AG04450 (cell line): ENCODE data around the gene MB21D2. TPM values are rescaled to one million over a fixed set of nuclear protein-coding genes. Genes with fewer than 3 reads are reported as not detected.

Experiments
- CTCF ChIA-PET: fragments of 300-600, 350-600 bp; formaldehyde crosslinking; extraction: SDS; loops from one replicate; lab custom pipeline; 2022; ENCODE audit warnings: antibody characterized with exemption, inconsistent platforms; lab: Charles Lee
- POLR2A ChIA-PET: fragments of 350-600 bp; formaldehyde crosslinking; extraction: SDS; loops from one replicate; lab custom pipeline; 2021; ENCODE audit warnings: antibody characterized with exemption, inconsistent platforms; lab: Yijun Ruan, JAX
- DNase-seq: peaks from one replicate; pipeline ENCODE4 v3.0.0-alpha.2; 2011; ENCODE audit warnings: low read depth, low spot score
- H3K27ac ChIP-seq: one replicate; pipeline ENCODE4 v1.5.1; 2012; ENCODE audit warnings: low read depth, low read length, control low read depth
- H3K27me3 ChIP-seq: one replicate; pipeline ENCODE4 v1.6.0; 2012; ENCODE audit warnings: low read length; ENCODE audit not compliant: control insufficient read depth, insufficient read depth
- H3K4me3 ChIP-seq: 2 replicates; pipeline ENCODE4 v1.5.1; 2011; ENCODE audit warnings: mild to moderate bottlenecking, low read depth, low read length, control low read depth
- H3K9me3 ChIP-seq: 2 replicates; pipeline ENCODE4 v1.5.1; 2012; ENCODE audit warnings: low read length; ENCODE audit not compliant: control insufficient read depth, insufficient read depth
- CTCF ChIP-seq: IDR thresholded peaks from 2 replicates; pipeline ENCODE4 v1.5.1; 2011; ENCODE audit warnings: low read depth, low read length, control low read depth, inconsistent platforms
- polyA plus RNA-seq: library from polyadenylated mRNA; depleted of rRNA; stranded (reverse); fragments of >200 nt; gene quantifications from 2 replicates; pipeline ENCODE4 v1.2.3, GENCODE V29; 2011

The MB21D2 gene
- polyA plus RNA-seq, 1 experiment: 14.6 TPM

GRCh38 chr3:192841428-192841827 lies 76.2 kb downstream of the MB21D2 start:
- no peak overlapping the region for H3K27ac ChIP-seq
- CTCF ChIA-PET: no interaction called here
- no peaks in the 10 kb centered on the region for H3K27me3 ChIP-seq
- POLR2A ChIA-PET: no interaction called here
- H3K9me3 ChIP-seq: no peaks in the 10 kb centered on the region
- no peak overlapping the region for H3K4me3 ChIP-seq
- no peak for DNase-seq
- TF ChIP-seq CTCF: no peak

- no peak overlapping the region for H3K27ac ChIP-seq
- no peaks in the 10 kb centered on the region for H3K9me3 ChIP-seq
- no peaks in the 10 kb centered on the region for H3K27me3 ChIP-seq
- CTCF ChIA-PET: no interaction called here
- POLR2A ChIA-PET: no interaction called here
- no peak for DNase-seq
- no peak overlapping the region for H3K4me3 ChIP-seq
- TF ChIP-seq CTCF: no peak
These were observed 77.4 kb downstream of the MB21D2 start for GRCh38 chr3:192840143-192840836.

- no peaks in the 10 kb centered on the region for H3K9me3 ChIP-seq
- TF ChIP-seq CTCF: no peak
- H3K4me3 ChIP-seq: no peak overlapping the region
- ChIA-PET POLR2A (interaction anchor here (0.7 to 1.0 kb wide), 2 partner anchors 16 to 43 kb away, joined by 3 to 5 read pairs; no protein-coding TSS in a partner anchor), CTCF (interaction anchor here (0.7 kb wide), 1 partner anchor 14 kb away, joined by 3 read pairs; no protein-coding TSS in a partner anchor)
- no peaks in the 10 kb centered on the region for H3K27me3 ChIP-seq
- no peak for DNase-seq
- no peak overlapping the region for H3K27ac ChIP-seq
These were observed 81.5 kb downstream of the MB21D2 start for GRCh38 chr3:192835818-192836815.

- H3K27me3 ChIP-seq: no peaks in the 10 kb centered on the region
- ChIA-PET POLR2A (interaction anchor here (0.7 kb wide), 2 partner anchors 9 to 109 kb away, joined by 4 to 6 read pairs; no protein-coding TSS in a partner anchor), CTCF (no interaction called here)
- H3K27ac ChIP-seq: no peak overlapping the region
- no peak for DNase-seq
- H3K9me3 ChIP-seq: no peaks in the 10 kb centered on the region
- no peak overlapping the region for H3K4me3 ChIP-seq
- no peak for TF ChIP-seq CTCF
These were observed 83.2 kb downstream of the MB21D2 start for GRCh38 chr3:192834428-192834827.
